HEK293T (cell line): ENCODE measurements around the gene CD44.

Experiments
- BHLHE40 ChIP-seq: fragments of 450-650 bp; IDR thresholded peaks from 2 replicates; pipeline ENCODE4 v1.6.1; 2016; ENCODE audit warnings: mild to moderate bottlenecking, moderate library complexity, borderline replicate concordance
- FOXA1 ChIP-seq: fragments of 450-650 bp; IDR thresholded peaks from 2 replicates; pipeline ENCODE4 v1.6.1; 2016; ENCODE audit warnings: mild to moderate bottlenecking
- FOXK2 ChIP-seq: fragments of 450-650 bp; IDR thresholded peaks from 2 replicates; pipeline ENCODE4 v1.6.1; 2016; ENCODE audit warnings: mild to moderate bottlenecking
- FOXM1 ChIP-seq: fragments of 450-650 bp; IDR thresholded peaks from 2 replicates; pipeline ENCODE4 v1.6.1; 2017; ENCODE audit warnings: mild to moderate bottlenecking, borderline replicate concordance
- HDGF ChIP-seq: fragments of 450-650 bp; IDR thresholded peaks from 2 replicates; pipeline ENCODE4 v1.6.1; 2017; ENCODE audit warnings: antibody characterized with exemption, borderline replicate concordance
- SP1 ChIP-seq: fragments of 450-650 bp; IDR thresholded peaks from 2 replicates; pipeline ENCODE4 v1.6.1; 2017

- TF ChIP-seq FOXA1 (no peak), SP1 (no peak), FOXM1 (no peak), BHLHE40 (no peak), HDGF (no peak), FOXK2 (no peak)
Observed at GRCh38 chr11:35225946-35226520, 87.1 kb downstream of the CD44 start.
